IMR-90 (cell line): ENCODE results near the gene RNF213. TPM values are rescaled to one million over a fixed set of nuclear protein-coding genes. Genes with fewer than 3 reads are reported as not detected.

Source experiments
- ATAC-seq: fragments of 200-7000 bp; cut with Tn5 transposase; 2 replicates; pipeline ENCODE4 v1.9.1; 2020; ENCODE audit warnings: low read depth, mild to moderate bottlenecking, moderate library complexity
- BruUV-seq: library from RNA; stranded (reverse); fragments of 400-500 nt; replicated peaks from 2 replicates; lab custom pipeline; 2021; lab: Mats Ljungman, UMichigan
- CTCF ChIA-PET: fragments of 300-600 bp; formaldehyde crosslinking; extraction: SDS; loops from one replicate; lab custom pipeline; 2021; ENCODE audit warnings: antibody characterized with exemption; lab: Yijun Ruan, JAX
- POLR2A ChIA-PET: fragments of 300-600 bp; sonication (Branson Sonifier 250); formaldehyde crosslinking; loops from one replicate; lab custom pipeline; 2022; ENCODE audit warnings: antibody characterized with exemption; ENCODE audit not compliant: unreplicated experiment; lab: Charles Lee
- DNase-seq: peaks from one replicate; pipeline ENCODE4 v3.0.0; 2013
- H2AFZ ChIP-seq: replicated peaks from 2 replicates; pipeline ENCODE3; 2013; ENCODE audit warnings: low read length, mild to moderate bottlenecking; ENCODE audit not compliant: poor library complexity
- H2AK5ac ChIP-seq: 2 replicates; pipeline ENCODE4 v1.6.1; 2013; ENCODE audit warnings: low read depth, low read length, inconsistent platforms
- H2AK9ac ChIP-seq: replicated peaks from 2 replicates; pipeline ENCODE3; 2013; ENCODE audit warnings: mild to moderate bottlenecking, low read depth, low read length, moderate library complexity; ENCODE audit not compliant: poor library complexity
- H2BK120ac ChIP-seq: 2 replicates; pipeline ENCODE4 v1.6.1; 2013; ENCODE audit warnings: low read depth, low read length, inconsistent platforms
- H2BK15ac ChIP-seq: 3 replicates; pipeline ENCODE4 v1.6.1; 2013; ENCODE audit warnings: low read depth, low read length, inconsistent platforms
- H2BK20ac ChIP-seq: 2 replicates; pipeline ENCODE4 v1.6.1; 2013; ENCODE audit warnings: low read depth, mild to moderate bottlenecking, inconsistent platforms, low read length, moderate library complexity
- H2BK5ac ChIP-seq: 2 replicates; pipeline ENCODE4 v1.6.1; 2013; ENCODE audit warnings: mild to moderate bottlenecking, low read depth, low read length, inconsistent platforms; ENCODE audit not compliant: poor library complexity, severe bottlenecking
- H3K14ac ChIP-seq: replicated peaks from 2 replicates; pipeline ENCODE4 v1.6.1; 2013; ENCODE audit warnings: low read depth, low read length, inconsistent platforms
- H3K18ac ChIP-seq: 2 replicates; pipeline ENCODE4 v1.6.1; 2013; ENCODE audit warnings: low read depth, low read length, control low read depth
- H3K23ac ChIP-seq: 2 replicates; pipeline ENCODE4 v1.6.1; 2013; ENCODE audit warnings: low read depth, low read length, inconsistent platforms
- H3K27ac ChIP-seq: 2 replicates; pipeline ENCODE4 v1.5.1; 2013; ENCODE audit warnings: mild to moderate bottlenecking, control low read depth, low read length; ENCODE audit not compliant: insufficient read depth
- H3K27me3 ChIP-seq: 2 replicates; pipeline ENCODE4 v1.6.1; 2013; ENCODE audit warnings: low read length; ENCODE audit not compliant: control insufficient read depth, insufficient read depth
- H3K36me3 ChIP-seq: 2 replicates; pipeline ENCODE4 v1.6.1; 2013; ENCODE audit warnings: low read length, mixed read lengths; ENCODE audit not compliant: control insufficient read depth, insufficient read depth
- H3K4ac ChIP-seq: 2 replicates; pipeline ENCODE4 v1.6.1; 2013; ENCODE audit warnings: low read depth, low read length, inconsistent platforms
- H3K4me1 ChIP-seq: 2 replicates; pipeline ENCODE4 v1.6.1; 2013; ENCODE audit warnings: low read length, mixed read lengths; ENCODE audit not compliant: control insufficient read depth, insufficient read depth
- H3K4me2 ChIP-seq: 2 replicates; pipeline ENCODE4 v1.6.1; 2013; ENCODE audit warnings: low read depth, mild to moderate bottlenecking, control low read depth, low read length, moderate library complexity
- H3K4me3 ChIP-seq: 2 replicates; pipeline ENCODE4 v1.5.1; 2013; ENCODE audit warnings: low read depth, mild to moderate bottlenecking, control low read depth, low read length, moderate library complexity; ENCODE audit not compliant: insufficient read depth
- H3K56ac ChIP-seq: 2 replicates; pipeline ENCODE4 v1.6.1; 2013; ENCODE audit warnings: low read length, inconsistent platforms; ENCODE audit not compliant: insufficient read depth; ENCODE audit errors: extremely low read depth
- H3K79me1 ChIP-seq, 2 experiments: 2 replicates each; pipeline ENCODE4 v1.6.1; 2013; ENCODE audit warnings: low read length in 2 of 2, inconsistent platforms in 1 of 2, low read depth in 1 of 2
- H3K9ac ChIP-seq: 2 replicates; pipeline ENCODE4 v1.6.1; 2013; ENCODE audit warnings: low read depth, low read length, control low read depth
- H3K9me1 ChIP-seq: 2 replicates; pipeline ENCODE4 v1.6.1; 2013; ENCODE audit warnings: low read length, inconsistent platforms; ENCODE audit not compliant: insufficient read depth
- H3K9me3 ChIP-seq: 2 replicates; pipeline ENCODE4 v1.6.1; 2013; ENCODE audit warnings: low read length; ENCODE audit not compliant: control insufficient read depth, insufficient read depth
- H4K20me1 ChIP-seq: 2 replicates; pipeline ENCODE4 v1.6.1; 2013; ENCODE audit warnings: low read length, inconsistent platforms; ENCODE audit not compliant: insufficient read depth
- H4K5ac ChIP-seq: 2 replicates; pipeline ENCODE4 v1.6.1; 2013; ENCODE audit warnings: mild to moderate bottlenecking, low read depth, low read length, control low read depth
- H4K8ac ChIP-seq, 2 experiments: 2 replicates each; pipeline ENCODE4 v1.6.1; 2013; ENCODE audit warnings: low read depth in 2 of 2, low read length in 2 of 2, control low read depth in 1 of 2, inconsistent platforms in 1 of 2
- H4K91ac ChIP-seq: 2 replicates; pipeline ENCODE4 v1.6.1; 2013; ENCODE audit warnings: low read depth, low read length, inconsistent platforms; ENCODE audit not compliant: insufficient read depth
- BHLHE40 ChIP-seq: fragments of 150-350 bp; IDR thresholded peaks from 2 replicates; pipeline ENCODE4 v1.6.1; 2016; ENCODE audit warnings: mild to moderate bottlenecking, low read depth, low read length
- CHD1 ChIP-seq: IDR thresholded peaks from 2 replicates; pipeline ENCODE4 v1.6.1; 2012; ENCODE audit warnings: low read depth, low read length, improper control_type of control experiment
- ELK1 ChIP-seq: fragments of 150-350 bp; IDR thresholded peaks from 2 replicates; pipeline ENCODE4 v1.6.1; 2016; ENCODE audit warnings: low read depth, mild to moderate bottlenecking, low read length, moderate library complexity, borderline replicate concordance
- FOS ChIP-seq: fragments of 150-350 bp; IDR thresholded peaks from 2 replicates; pipeline ENCODE4 v1.6.1; 2016; ENCODE audit warnings: low read depth, low read length
- MAFK ChIP-seq: IDR thresholded peaks from 2 replicates; pipeline ENCODE4 v1.6.1; 2012; ENCODE audit warnings: low read depth, low read length, improper control_type of control experiment
- MAZ ChIP-seq: IDR thresholded peaks from 2 replicates; pipeline ENCODE4 v1.6.1; 2012; ENCODE audit warnings: low read depth, mild to moderate bottlenecking, low read length, improper control_type of control experiment, moderate library complexity, borderline replicate concordance
- MXI1 ChIP-seq: IDR thresholded peaks from 2 replicates; pipeline ENCODE4 v1.6.1; 2012; ENCODE audit warnings: low read depth, mild to moderate bottlenecking, low read length, moderate library complexity, borderline replicate concordance
- NFE2L2 ChIP-seq: fragments of 150-350 bp; IDR thresholded peaks from 2 replicates; pipeline ENCODE4 v1.6.1; 2016; ENCODE audit warnings: low read depth, mild to moderate bottlenecking, low read length
- POLR2A ChIP-seq: IDR thresholded peaks from 2 replicates; pipeline ENCODE4 v1.6.1; 2012; ENCODE audit warnings: mild to moderate bottlenecking, low read depth, low read length
- RAD21 ChIP-seq: IDR thresholded peaks from 2 replicates; pipeline ENCODE4 v1.6.1; 2012; ENCODE audit warnings: low read length, improper control_type of control experiment
- RCOR1 ChIP-seq: IDR thresholded peaks from 2 replicates; pipeline ENCODE4 v1.6.1; 2012; ENCODE audit warnings: mild to moderate bottlenecking, low read length, improper control_type of control experiment; ENCODE audit not compliant: insufficient replicate concordance
- RFX5 ChIP-seq: IDR thresholded peaks from 2 replicates; pipeline ENCODE4 v1.8.0; 2012; ENCODE audit warnings: low read depth, mild to moderate bottlenecking, low read length, moderate library complexity
- SMC3 ChIP-seq: fragments of 150-350 bp; IDR thresholded peaks from 2 replicates; pipeline ENCODE4 v1.6.1; 2016; ENCODE audit warnings: low read depth, mild to moderate bottlenecking, antibody characterized with exemption, low read length, moderate library complexity
- WGBS, 2 experiments: methylation state at CpG; one replicate each; pipeline versions ENCODE4 v1.1.5 to v1.1.7; 2013; ENCODE audit warnings: missing lambda C conversion rate in 2 of 2; ENCODE audit not compliant: insufficient read length in 1 of 2; ENCODE audit errors: extremely low coverage in 2 of 2; 5-methylcytosine and 5-hydroxymethylcytosine counted together
- dilution Hi-C: fragments of 300-500 bp; cut with HindIII; formaldehyde crosslinking; loops from one replicate; pipeline ENCODE4 v1.14.3; 2018; ENCODE audit warnings: low sequenced_read_pairs; ENCODE audit not compliant: unreplicated experiment
- in situ Hi-C: fragments of 300-500 bp; cut with MboI; formaldehyde crosslinking; loops from 3 replicates; pipeline ENCODE4 v1.14.3; 2019; ENCODE audit warnings: low sequenced_read_pairs, inconsistent platforms, mixed read lengths
- intact Hi-C: fragments of 100-400 bp; cut with micrococcal nuclease; formaldehyde crosslinking; loops from 2 replicates; pipeline ENCODE4 v1.10.0; 2022
- polyA plus RNA-seq, 3 experiments: library from polyadenylated mRNA; depleted of rRNA; stranded (reverse); fragments of >200 nt; gene quantifications; 2 replicates each; pipeline ENCODE4 v1.2.3, GENCODE V29; 2012; ENCODE audit warnings: low replicate concordance in 1 of 3
- total RNA-seq: library from RNA; depleted of rRNA; stranded (reverse); fragments of >200 nt; gene quantifications from 2 replicates; pipeline ENCODE4 v1.2.3, GENCODE V29; 2012
- TF ChIP-seq, protein P1 (sequence below): fragments of 150-350 bp; IDR thresholded peaks from 2 replicates; pipeline ENCODE4 v1.6.1; 2017; ENCODE audit warnings: mild to moderate bottlenecking, antibody characterized with exemption, low read length, low read depth

The RNF213 gene
- total and polyA plus RNA-seq, 2 of the 4 experiments (the other 2 are of a cell fraction): 23.4 to 36.0 TPM

- no peak overlapping the region for H3K4me2 ChIP-seq
- no peak overlapping the region for H3K14ac ChIP-seq
- CTCF ChIA-PET: interaction anchor here (0.6 to 1.0 kb wide), 5 partner anchors 12 to 671 kb away, joined by 3 to 5 read pairs (median 3); partner anchors contain the start of gene ENDOV
- no peaks in the 10 kb centered on the region for H3K9me3 ChIP-seq
- no peaks in the 10 kb centered on the region; a peak in 1 of 4 replicates for H3K79me1 ChIP-seq
- peak overlapping the region; percentile 87 for H2AK9ac ChIP-seq
- H4K91ac ChIP-seq: no peak overlapping the region
- H2BK20ac ChIP-seq: no peak overlapping the region
- in situ Hi-C loops (loop anchor here (5.0 to 10.0 kb wide), 2 partner anchors 448 to 556 kb away; no protein-coding TSS in a partner anchor), dilution Hi-C loops (no loop called here), intact Hi-C loops (loop anchor here (1.0 to 5.0 kb wide), 5 partner anchors 46 to 554 kb away; no protein-coding TSS in a partner anchor)
- no peak overlapping the region for H3K4ac ChIP-seq
- H3K36me3 ChIP-seq: peaks cover 13% of the 10 kb centered on the region; the same call in 1 of the 2 replicates
- no peak overlapping the region for H3K18ac ChIP-seq
- H3K27ac ChIP-seq: no peak overlapping the region
- H4K20me1 ChIP-seq: peaks cover 7% of the 10 kb centered on the region
- H2AFZ ChIP-seq: peak overlapping the region; percentile 61
- no peak overlapping the region for H2BK15ac ChIP-seq
- H2BK5ac ChIP-seq: no peak overlapping the region
- H3K4me3 ChIP-seq: no peak overlapping the region
- H3K9me1 ChIP-seq: no peaks in the 10 kb centered on the region
- ATAC-seq: peak; percentile 98
- H3K9ac ChIP-seq: no peak overlapping the region
- BruUV-seq: no TSS peak
- POLR2A ChIA-PET: no interaction called here
- H2BK120ac ChIP-seq: 0 out of 2 replicates have a peak overlapping the region, but pooled peaks have one; percentile 16
- no peaks in the 10 kb centered on the region for H3K4me1 ChIP-seq
- no peak overlapping the region for H4K8ac ChIP-seq
- H3K56ac ChIP-seq: no peak overlapping the region
- WGBS, 2 experiments: 44% methylated on average over 5 of the region's 24 CpGs; no CpG with 5 or more reads in 1 of the 2 experiments
- peak; percentile 50 for DNase-seq
- H3K27me3 ChIP-seq: no peaks in the 10 kb centered on the region
- H3K23ac ChIP-seq: no peak overlapping the region
- 0 out of 2 replicates have a peak overlapping the region, but pooled peaks have one; percentile 29 for H2AK5ac ChIP-seq
- no peak overlapping the region for H4K5ac ChIP-seq
- TF ChIP-seq BHLHE40: no peak
- TF ChIP-seq POLR2A: peak; percentile 55; the same call in 1 of the 2 replicates
- no peak for TF ChIP-seq RFX5
- TF ChIP-seq MAFK: no peak
- TF ChIP-seq MAZ: peak; percentile 51; the same call in 1 of the 2 replicates
- no peak for TF ChIP-seq MXI1
- TF ChIP-seq CHD1: 0 out of 2 replicates have a peak, but pooled peaks have one; percentile 45
- TF ChIP-seq FOS: no peak
- peak; percentile 99 for TF ChIP-seq RAD21
- peak; percentile 96 for TF ChIP-seq SMC3
- TF ChIP-seq, protein P1, sequence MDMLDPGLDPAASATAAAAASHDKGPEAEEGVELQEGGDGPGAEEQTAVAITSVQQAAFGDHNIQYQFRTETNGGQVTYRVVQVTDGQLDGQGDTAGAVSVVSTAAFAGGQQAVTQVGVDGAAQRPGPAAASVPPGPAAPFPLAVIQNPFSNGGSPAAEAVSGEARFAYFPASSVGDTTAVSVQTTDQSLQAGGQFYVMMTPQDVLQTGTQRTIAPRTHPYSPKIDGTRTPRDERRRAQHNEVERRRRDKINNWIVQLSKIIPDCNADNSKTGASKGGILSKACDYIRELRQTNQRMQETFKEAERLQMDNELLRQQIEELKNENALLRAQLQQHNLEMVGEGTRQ: no peak
- TF ChIP-seq NFE2L2: no peak
- TF ChIP-seq RCOR1: no peak
- no peak for TF ChIP-seq ELK1
Observed at GRCh38 chr17:80426671-80427326, 166.1 kb downstream of the RNF213 start.
